NCI-H748 (cell line): Measurements from ENCODE around the gene PGA3.
"Not testable (repeated sequence)": the region's sequence is repeated elsewhere in the genome, so short reads cannot be mapped to it uniquely, and the experiment has no call there.

Experiments used
- DNase-seq: peaks from one replicate; lab custom pipeline; 2025; ENCODE audit not compliant: unreplicated experiment; lab: John Stamatoyannopoulos, UW

PGA3 gene

GRCh38 chr11:61204502-61205059 lies 1.3 kb downstream of the PGA3 start:
- DNase-seq, result not testable (repeated sequence)

GRCh38 chr11:61207636-61208310 lies 4.5 kb downstream of the PGA3 start:
- DNase-seq, result not testable (repeated sequence)

- not testable (repeated sequence) for DNase-seq
Observed at GRCh38 chr11:61210629-61211028, 7.3 kb downstream of the PGA3 start.

GRCh38 chr11:61211327-61211952 lies 8.1 kb downstream of the PGA3 start:
- DNase-seq, result not testable (repeated sequence)

- not testable (repeated sequence) for DNase-seq
Observed at GRCh38 chr11:61212202-61212601, 8.9 kb downstream of the PGA3 start.

- not testable (repeated sequence) for DNase-seq
Observed at GRCh38 chr11:61213711-61214324, 10.5 kb downstream of the PGA3 start.

- DNase-seq, result not testable (repeated sequence)
Observed at GRCh38 chr11:61218306-61218705, 15.0 kb downstream of the PGA3 start.

- not testable (repeated sequence) for DNase-seq
Observed at GRCh38 chr11:61219016-61219415, 15.7 kb downstream of the PGA3 start.

GRCh38 chr11:61222047-61222446 lies 18.7 kb downstream of the PGA3 start, which contains the start of gene PGA4:
Gene PGA4, plus strand, starts transcription at chr11:61222347. Its CDS starts 54 bp downstream, at chr11:61222401.
- not testable (repeated sequence) for DNase-seq

- DNase-seq, result not testable (repeated sequence)
Observed at GRCh38 chr11:61222692-61223091, 19.4 kb downstream of the PGA3 start.

GRCh38 chr11:61226457-61227137 lies 23.3 kb downstream of the PGA3 start:
- not testable (repeated sequence) for DNase-seq

- DNase-seq, result not testable (repeated sequence)
Observed at GRCh38 chr11:61229458-61229857, 26.1 kb downstream of the PGA3 start.

- DNase-seq, result not testable (repeated sequence)
Observed at GRCh38 chr11:61231033-61231432, 27.7 kb downstream of the PGA3 start.

GRCh38 chr11:61231585-61231984 lies 28.3 kb downstream of the PGA3 start:
- not testable (repeated sequence) for DNase-seq

- not testable (repeated sequence) for DNase-seq
Observed at GRCh38 chr11:61232548-61233145, 29.3 kb downstream of the PGA3 start.

- not testable (repeated sequence) for DNase-seq
Observed at GRCh38 chr11:61237130-61237529, 33.8 kb downstream of the PGA3 start.

GRCh38 chr11:61240288-61240687 lies 37.0 kb downstream of the PGA3 start:
- DNase-seq, result not testable (repeated sequence)

GRCh38 chr11:61240875-61241274 lies 37.6 kb downstream of the PGA3 start, which contains the start of gene PGA5:
Gene PGA5, plus strand, starts transcription at chr11:61241175. Its CDS starts 52 bp downstream, at chr11:61241227.
- not testable (repeated sequence) for DNase-seq

- DNase-seq, result not testable (repeated sequence)
Observed at GRCh38 chr11:61241526-61241925, 38.2 kb downstream of the PGA3 start.

GRCh38 chr11:61245284-61245964 lies 42.1 kb downstream of the PGA3 start:
- DNase-seq, result not testable (repeated sequence)
